ENCODE data around the gene HAPSTR1. TPM values are rescaled to one million over a fixed set of nuclear protein-coding genes. Genes with fewer than 3 reads are reported as not detected.
A peak's percentile ranks its signal among the peaks of the same experiment; 100 is the strongest.

HAPSTR1 gene
- total RNA-seq, 2 experiments from 2014 or later: 41.2 to 42.6 TPM

DNA sequence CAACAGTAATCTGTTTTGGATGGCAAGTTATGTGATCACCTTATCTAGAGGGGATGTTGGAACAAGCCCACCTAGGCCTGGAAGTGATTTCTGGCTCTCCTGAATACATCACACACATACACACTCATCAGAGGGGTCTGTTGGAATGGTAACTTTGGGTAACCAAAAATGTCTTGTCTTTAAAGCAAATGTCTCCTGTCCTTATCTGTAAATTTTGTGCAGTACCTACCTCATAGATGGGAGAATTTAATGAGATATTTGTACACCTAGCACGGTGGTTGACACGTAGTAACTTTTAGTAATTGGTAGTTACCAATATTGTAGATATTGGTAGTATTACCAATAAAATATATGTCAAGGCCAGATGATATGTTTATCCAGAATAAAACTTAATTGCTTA, 24.7 kb downstream of the HAPSTR1 start:
- CTCF ChIA-PET: no interaction called here
- no peak overlapping the region for H3K27ac Mint-ChIP-seq
- intact Hi-C loops (cut with micrococcal nuclease): no loop called here
- peaks cover 73% of the 10 kb centered on the region for H3K4me1 Mint-ChIP-seq (ENCODE audit: low read depth)
- H3K36me3 Mint-ChIP-seq (ENCODE audit: low read depth): peaks cover 57% of the 10 kb centered on the region
- no peaks in the 10 kb centered on the region for H3K9me3 Mint-ChIP-seq
- DNase-seq: no peak
- no peaks in the 10 kb centered on the region for H3K27me3 Mint-ChIP-seq (ENCODE audit: low read depth)
- H3K4me3 Mint-ChIP-seq: no peak overlapping the region

GRCh38 chr16:9118170-9118569, 26.7 kb downstream of the HAPSTR1 start:
- Mint-ChIP-seq H3K9me3 (no peaks in the 10 kb centered on the region), H3K27me3 (ENCODE audit: low read depth) (no peaks in the 10 kb centered on the region), H3K4me1 (ENCODE audit: low read depth) (peaks cover 64% of the 10 kb centered on the region), H3K4me3 (no peak overlapping the region), H3K27ac (no peak overlapping the region), H3K36me3 (ENCODE audit: low read depth) (peaks cover 54% of the 10 kb centered on the region)
- intact Hi-C loops (cut with micrococcal nuclease): no loop called here
- DNase-seq: no peak
- CTCF ChIA-PET: interaction anchor here (0.6 to 0.9 kb wide), 2 partner anchors 228 to 473 kb away, joined by 3 read pairs; no protein-coding TSS in a partner anchor

- CTCF ChIA-PET: interaction anchor here (1.1 kb wide), 1 partner anchor 107 kb away, joined by 3 read pairs; no protein-coding TSS in a partner anchor
- Mint-ChIP-seq H3K27ac (peak overlapping the region; percentile 28), H3K9me3 (no peaks in the 10 kb centered on the region), H3K4me3 (no peak overlapping the region), H3K4me1 (ENCODE audit: low read depth) (peaks cover 63% of the 10 kb centered on the region), H3K36me3 (ENCODE audit: low read depth) (peaks cover 44% of the 10 kb centered on the region), H3K27me3 (ENCODE audit: low read depth) (no peaks in the 10 kb centered on the region)
- DNase-seq: no peak
- intact Hi-C loops (cut with micrococcal nuclease): no loop called here
These were observed 28.4 kb downstream of the HAPSTR1 start for GRCh38 chr16:9119795-9120194.

DNA sequence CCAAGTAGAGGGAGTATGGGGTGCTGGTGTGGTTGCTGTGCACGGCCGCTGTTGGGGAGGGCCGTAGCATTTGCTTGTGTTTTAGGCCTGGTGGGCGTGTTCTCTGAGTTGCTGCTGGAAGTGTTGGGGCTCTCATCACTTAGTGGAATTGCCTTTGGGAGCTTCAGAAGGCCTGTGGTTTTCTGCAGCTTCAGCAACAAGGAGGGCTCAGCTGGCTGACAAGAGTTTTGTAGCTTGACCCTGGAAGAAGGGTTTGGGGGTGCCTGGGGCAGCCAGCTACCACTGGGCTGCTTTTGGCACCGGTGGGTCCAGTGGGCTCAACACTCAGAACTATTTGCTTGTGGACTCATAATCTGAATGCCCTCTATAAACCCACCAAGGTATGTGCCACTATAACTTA, 30.9 kb downstream of the HAPSTR1 start:
- DNase-seq: no peak
- CTCF ChIA-PET: interaction anchor here (0.9 to 1.8 kb wide), 3 partner anchors 12 to 113 kb away, joined by 3 to 6 read pairs (median 4); no protein-coding TSS in a partner anchor
- Mint-ChIP-seq H3K9me3 (no peaks in the 10 kb centered on the region), H3K4me3 (no peak overlapping the region), H3K27me3 (ENCODE audit: low read depth) (no peaks in the 10 kb centered on the region), H3K36me3 (ENCODE audit: low read depth) (peaks cover 25% of the 10 kb centered on the region), H3K27ac (peak overlapping the region; percentile 36), H3K4me1 (ENCODE audit: low read depth) (peaks cover 68% of the 10 kb centered on the region)
- intact Hi-C loops (cut with micrococcal nuclease): no loop called here

DNA sequence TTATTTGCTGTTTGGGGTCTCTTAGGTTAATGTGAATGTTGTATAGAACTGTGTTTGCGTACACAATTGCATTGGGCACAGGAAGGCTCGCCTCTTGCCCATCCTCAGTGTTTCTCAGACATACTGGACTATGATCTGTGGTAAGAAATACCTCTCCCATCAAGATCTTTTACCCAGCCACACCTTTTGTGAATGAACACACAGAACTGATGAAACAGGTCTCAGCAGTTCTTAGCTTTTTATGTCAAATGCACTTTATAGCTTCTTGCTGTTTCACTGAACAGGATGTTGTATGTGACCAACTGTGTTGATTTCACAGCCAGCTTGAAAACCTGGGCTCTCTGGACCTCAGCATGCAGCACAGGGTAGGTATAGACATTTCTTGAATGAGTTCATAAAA, 31.5 kb downstream of the HAPSTR1 start:
- no peaks in the 10 kb centered on the region for H3K9me3 Mint-ChIP-seq
- peaks cover 68% of the 10 kb centered on the region for H3K4me1 Mint-ChIP-seq (ENCODE audit: low read depth)
- H3K36me3 Mint-ChIP-seq (ENCODE audit: low read depth): peaks cover 21% of the 10 kb centered on the region
- CTCF ChIA-PET: interaction anchor here (1.8 kb wide), 1 partner anchor 12 kb away, joined by 6 read pairs; no protein-coding TSS in a partner anchor
- DNase-seq: no peak
- H3K4me3 Mint-ChIP-seq: no peak overlapping the region
- no peaks in the 10 kb centered on the region for H3K27me3 Mint-ChIP-seq (ENCODE audit: low read depth)
- intact Hi-C loops (cut with micrococcal nuclease): no loop called here
- peak overlapping the region; percentile 36 for H3K27ac Mint-ChIP-seq

GRCh38 chr16:9123401-9123800, 32.0 kb downstream of the HAPSTR1 start:
- CTCF ChIA-PET: no interaction called here
- H3K9me3 Mint-ChIP-seq: no peaks in the 10 kb centered on the region
- intact Hi-C loops (cut with micrococcal nuclease): no loop called here
- H3K4me3 Mint-ChIP-seq: no peak overlapping the region
- H3K36me3 Mint-ChIP-seq (ENCODE audit: low read depth): peaks cover 19% of the 10 kb centered on the region
- H3K4me1 Mint-ChIP-seq (ENCODE audit: low read depth): peaks cover 69% of the 10 kb centered on the region
- H3K27ac Mint-ChIP-seq: peak overlapping the region; percentile 41
- no peak for DNase-seq
- no peaks in the 10 kb centered on the region for H3K27me3 Mint-ChIP-seq (ENCODE audit: low read depth)

DNA sequence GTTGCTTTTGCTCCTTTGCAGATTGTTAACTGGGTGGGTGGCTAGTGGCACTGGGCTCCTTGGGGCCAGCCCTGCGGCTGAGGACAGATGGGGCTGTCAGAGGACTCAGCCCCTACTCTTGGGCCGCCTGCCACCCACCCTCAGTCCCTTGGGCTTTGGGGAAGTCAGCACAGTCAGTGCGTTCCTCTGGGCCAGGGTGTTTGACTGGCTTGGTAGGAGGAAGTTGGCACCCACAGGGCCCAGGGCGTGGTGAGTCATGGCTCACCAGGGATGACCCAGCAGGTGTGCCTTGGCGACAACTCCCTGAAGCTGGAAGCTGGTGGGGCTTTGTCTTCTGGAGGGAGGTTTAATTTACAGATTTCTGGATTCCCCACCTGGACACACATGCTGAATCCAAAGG, 32.4 kb downstream of the HAPSTR1 start:
- CTCF ChIA-PET: no interaction called here
- intact Hi-C loops (cut with micrococcal nuclease): no loop called here
- no peak overlapping the region for H3K4me3 Mint-ChIP-seq
- H3K9me3 Mint-ChIP-seq: no peaks in the 10 kb centered on the region
- H3K27ac Mint-ChIP-seq: peak overlapping the region; percentile 41
- peaks cover 67% of the 10 kb centered on the region for H3K4me1 Mint-ChIP-seq (ENCODE audit: low read depth)
- H3K27me3 Mint-ChIP-seq (ENCODE audit: low read depth): no peaks in the 10 kb centered on the region
- H3K36me3 Mint-ChIP-seq (ENCODE audit: low read depth): peaks cover 17% of the 10 kb centered on the region
- peak; percentile 24 for DNase-seq

DNA sequence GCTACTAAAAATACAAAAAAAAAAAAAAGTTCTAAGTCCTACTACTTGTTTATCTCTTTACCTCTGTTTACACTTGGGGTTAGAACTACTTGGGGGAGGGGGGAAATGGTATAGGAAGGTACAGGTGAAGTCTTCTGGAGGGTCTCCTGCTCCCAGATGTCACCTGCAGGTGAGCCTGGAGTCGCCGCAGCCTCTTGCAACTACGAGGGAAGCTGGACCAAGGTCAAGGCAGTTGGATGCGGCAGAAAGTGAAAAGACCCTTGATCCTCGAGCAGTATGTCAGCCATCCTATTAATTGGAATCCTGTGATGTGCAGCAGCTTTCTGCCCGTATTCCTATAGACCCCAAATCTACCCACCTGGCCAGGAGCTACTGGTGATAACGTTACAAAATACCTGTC, 33.0 kb downstream of the HAPSTR1 start:
- intact Hi-C loops (cut with micrococcal nuclease): no loop called here
- Mint-ChIP-seq H3K4me1 (ENCODE audit: low read depth) (peaks cover 65% of the 10 kb centered on the region), H3K36me3 (ENCODE audit: low read depth) (peaks cover 12% of the 10 kb centered on the region), H3K9me3 (no peaks in the 10 kb centered on the region), H3K27ac (no peak overlapping the region), H3K27me3 (ENCODE audit: low read depth) (no peaks in the 10 kb centered on the region), H3K4me3 (no peak overlapping the region)
- CTCF ChIA-PET: interaction anchor here (0.6 to 2.5 kb wide), 2 partner anchors 11 to 13 kb away, joined by 4 to 10 read pairs; no protein-coding TSS in a partner anchor
- no peak for DNase-seq

- Mint-ChIP-seq H3K4me1 (ENCODE audit: low read depth) (peaks cover 61% of the 10 kb centered on the region), H3K4me3 (no peak overlapping the region), H3K9me3 (no peaks in the 10 kb centered on the region), H3K27me3 (ENCODE audit: low read depth) (no peaks in the 10 kb centered on the region), H3K27ac (peak overlapping the region; percentile 64), H3K36me3 (ENCODE audit: low read depth) (peaks cover 7% of the 10 kb centered on the region)
- intact Hi-C loops (cut with micrococcal nuclease): no loop called here
- DNase-seq: no peak
- CTCF ChIA-PET: interaction anchor here (0.6 to 3.3 kb wide), 5 partner anchors 10 to 116 kb away, joined by 4 to 19 read pairs (median 10); partner anchors contain the start of gene HAPSTR1
These were observed 33.6 kb downstream of the HAPSTR1 start for GRCh38 chr16:9124908-9125584.

- intact Hi-C loops (cut with micrococcal nuclease): loop anchor here (2.0 kb wide), 3 partner anchors 35 to 451 kb away; partner anchors contain the start of genes ABAT, HAPSTR1 and USP7
These were observed 34.4 kb downstream of the HAPSTR1 start for GRCh38 chr16:9125658-9126505.

GRCh38 chr16:9126609-9127008, 35.2 kb downstream of the HAPSTR1 start:
- CTCF ChIA-PET: interaction anchor here (0.6 to 3.3 kb wide), 5 partner anchors 9 to 190 kb away, joined by 3 to 19 read pairs (median 10); no protein-coding TSS in a partner anchor
- no peak for DNase-seq
- Mint-ChIP-seq H3K9me3 (no peaks in the 10 kb centered on the region), H3K4me3 (no peak overlapping the region), H3K27me3 (ENCODE audit: low read depth) (no peaks in the 10 kb centered on the region), H3K27ac (peak overlapping the region; percentile 74), H3K4me1 (ENCODE audit: low read depth) (peaks cover 59% of the 10 kb centered on the region), H3K36me3 (ENCODE audit: low read depth) (peaks cover 5% of the 10 kb centered on the region)
- intact Hi-C loops (cut with micrococcal nuclease): loop anchor here (2.0 kb wide), 3 partner anchors 36 to 452 kb away; partner anchors contain the start of genes ABAT, HAPSTR1 and USP7

More at GRCh38 chr16:9125658-9126505, 34.4 kb downstream of the HAPSTR1 start:
- H3K27me3 Mint-ChIP-seq (ENCODE audit: low read depth): no peaks in the 10 kb centered on the region
- H3K4me1 Mint-ChIP-seq (ENCODE audit: low read depth): peaks cover 59% of the 10 kb centered on the region
- H3K4me3 Mint-ChIP-seq: no peak overlapping the region
- no peaks in the 10 kb centered on the region for H3K9me3 Mint-ChIP-seq
- CTCF ChIA-PET: interaction anchor here (0.6 to 3.3 kb wide), 6 partner anchors 9 to 189 kb away, joined by 3 to 19 read pairs (median 7); partner anchors contain the start of gene HAPSTR1
- H3K36me3 Mint-ChIP-seq (ENCODE audit: low read depth): peaks cover 6% of the 10 kb centered on the region
- no peak for DNase-seq
- no peak overlapping the region for H3K27ac Mint-ChIP-seq
